Hepatocyte (in vitro differentiated cells): ENCODE measurements around the gene DNAJC8. TPM values are rescaled to one million over a fixed set of nuclear protein-coding genes. Genes with fewer than 3 reads are reported as not detected.

Experiments used
- DNase-seq: peaks from one replicate; pipeline ENCODE4 v3.0.0-alpha.2; 2016; ENCODE audit warnings: low spot score
- H2AFZ ChIP-seq: fragments of 200-600 bp; sonication (generic); 2 replicates; pipeline ENCODE4 v1.6.0; 2016; ENCODE audit warnings: antibody characterized with exemption, mild to moderate bottlenecking
- H3K27ac ChIP-seq: fragments of 200-600 bp; sonication (generic); 2 replicates; pipeline ENCODE4 v1.5.1; 2016; ENCODE audit warnings: mild to moderate bottlenecking
- H3K27me3 ChIP-seq: fragments of 200-600 bp; sonication (generic); 2 replicates; pipeline ENCODE4 v1.6.1; 2016
- H3K36me3 ChIP-seq: fragments of 200-600 bp; sonication (generic); replicated peaks from 2 replicates; pipeline ENCODE4 v1.5.1; 2016; ENCODE audit warnings: low read depth; ENCODE audit not compliant: insufficient read depth
- H3K4me1 ChIP-seq: fragments of 200-600 bp; sonication (generic); 2 replicates; pipeline ENCODE4 v1.5.1; 2016; ENCODE audit warnings: mild to moderate bottlenecking, moderate library complexity; ENCODE audit not compliant: insufficient read depth
- H3K4me2 ChIP-seq: fragments of 200-600 bp; sonication (generic); 2 replicates; pipeline ENCODE4 v1.6.0; 2016
- H3K4me3 ChIP-seq: fragments of 200-600 bp; sonication (generic); 2 replicates; pipeline ENCODE4 v1.5.1; 2016; ENCODE audit warnings: mild to moderate bottlenecking
- H3K79me2 ChIP-seq: fragments of 200-600 bp; sonication (generic); 2 replicates; pipeline ENCODE4 v1.6.0; 2017; ENCODE audit warnings: mild to moderate bottlenecking
- H3K9me2 ChIP-seq: fragments of 200-600 bp; sonication (generic); replicated peaks from 2 replicates; pipeline ENCODE4 v1.6.0; 2017; ENCODE audit warnings: mild to moderate bottlenecking; ENCODE audit not compliant: insufficient read depth
- H3K9me3 ChIP-seq: fragments of 200-600 bp; sonication (generic); 2 replicates; pipeline ENCODE4 v1.5.1; 2016; ENCODE audit warnings: low read depth, mild to moderate bottlenecking
- H4K20me1 ChIP-seq: fragments of 200-600 bp; sonication (generic); 2 replicates; pipeline ENCODE4 v1.6.0; 2016; ENCODE audit warnings: mild to moderate bottlenecking; ENCODE audit not compliant: insufficient read depth, poor library complexity, severe bottlenecking
- EZH2 ChIP-seq: fragments of 200-600 bp; sonication (generic); IDR thresholded peaks from 2 replicates; pipeline ENCODE4 v1.6.1; 2016; ENCODE audit warnings: antibody characterized with exemption, mild to moderate bottlenecking, borderline replicate concordance
- EZH2phosphoT487 ChIP-seq: fragments of 200-600 bp; sonication (generic); IDR thresholded peaks from one replicate; pipeline ENCODE4 v1.6.1; 2018; ENCODE audit warnings: antibody characterized with exemption, mild to moderate bottlenecking, low read depth, moderate library complexity; ENCODE audit not compliant: unreplicated experiment, severe bottlenecking
- WGBS: methylation state at CpG from one replicate; pipeline ENCODE4 v1.1.6; 2016; ENCODE audit warnings: low lambda C conversion rate; ENCODE audit errors: missing lambda C conversion rate; 5-methylcytosine and 5-hydroxymethylcytosine counted together
- polyA plus RNA-seq: library from polyadenylated mRNA; unstranded; fragments of >200 nt; fragmentation: Nextera tagmentation; extraction: Ambion mirVana; gene quantifications from 2 replicates; pipeline ENCODE4 v1.2.1, GENCODE V29; 2016
- total RNA-seq: library from RNA; depleted of rRNA; stranded (reverse); fragments of >200 nt; gene quantifications from 2 replicates; pipeline ENCODE4 v1.2.3, GENCODE V29; 2014
- TF ChIP-seq, protein P1 (sequence below): fragments of 200-600 bp; sonication (generic); IDR thresholded peaks from 2 replicates; pipeline ENCODE4 v1.5.1; 2016; ENCODE audit warnings: antibody characterized with exemption, mild to moderate bottlenecking; ENCODE audit not compliant: poor library complexity

DNAJC8 gene
- total and polyA plus RNA-seq, 2 experiments from 2014 or later: 79.5 to 112 TPM

GRCh38 chr1:28239004-28239403 is 6.2 kb upstream of the DNAJC8 start:
- DNase-seq: no peak
- Histone ChIP-seq H3K4me3 (no peak overlapping the region), H3K4me1 (peaks cover 13% of the 10 kb centered on the region), H3K79me2 (peaks cover 24% of the 10 kb centered on the region), H3K36me3 (no peaks in the 10 kb centered on the region), H3K9me2 (no peaks in the 10 kb centered on the region), H3K27me3 (no peaks in the 10 kb centered on the region), H3K4me2 (no peak overlapping the region), H2AFZ (no peak overlapping the region), H3K9me3 (no peaks in the 10 kb centered on the region), H3K27ac (no peak overlapping the region), H4K20me1 (peaks cover 3% of the 10 kb centered on the region)
- TF ChIP-seq EZH2: no peak
- no peak for TF ChIP-seq EZH2phosphoT487
- TF ChIP-seq, protein P1, sequence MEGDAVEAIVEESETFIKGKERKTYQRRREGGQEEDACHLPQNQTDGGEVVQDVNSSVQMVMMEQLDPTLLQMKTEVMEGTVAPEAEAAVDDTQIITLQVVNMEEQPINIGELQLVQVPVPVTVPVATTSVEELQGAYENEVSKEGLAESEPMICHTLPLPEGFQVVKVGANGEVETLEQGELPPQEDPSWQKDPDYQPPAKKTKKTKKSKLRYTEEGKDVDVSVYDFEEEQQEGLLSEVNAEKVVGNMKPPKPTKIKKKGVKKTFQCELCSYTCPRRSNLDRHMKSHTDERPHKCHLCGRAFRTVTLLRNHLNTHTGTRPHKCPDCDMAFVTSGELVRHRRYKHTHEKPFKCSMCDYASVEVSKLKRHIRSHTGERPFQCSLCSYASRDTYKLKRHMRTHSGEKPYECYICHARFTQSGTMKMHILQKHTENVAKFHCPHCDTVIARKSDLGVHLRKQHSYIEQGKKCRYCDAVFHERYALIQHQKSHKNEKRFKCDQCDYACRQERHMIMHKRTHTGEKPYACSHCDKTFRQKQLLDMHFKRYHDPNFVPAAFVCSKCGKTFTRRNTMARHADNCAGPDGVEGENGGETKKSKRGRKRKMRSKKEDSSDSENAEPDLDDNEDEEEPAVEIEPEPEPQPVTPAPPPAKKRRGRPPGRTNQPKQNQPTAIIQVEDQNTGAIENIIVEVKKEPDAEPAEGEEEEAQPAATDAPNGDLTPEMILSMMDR: no peak
- 47% methylated on average over 2 of the region's 2 CpGs for WGBS

- Histone ChIP-seq H3K9me3 (no peaks in the 10 kb centered on the region), H3K36me3 (no peaks in the 10 kb centered on the region), H4K20me1 (peaks cover 3% of the 10 kb centered on the region), H3K27ac (peak overlapping the region; percentile 89), H3K4me2 (peak overlapping the region; percentile 92), H3K79me2 (peaks cover 41% of the 10 kb centered on the region), H3K4me3 (peak overlapping the region; percentile 65), H2AFZ (peak overlapping the region; percentile 54), H3K9me2 (no peaks in the 10 kb centered on the region), H3K4me1 (peaks cover 11% of the 10 kb centered on the region), H3K27me3 (no peaks in the 10 kb centered on the region)
- TF ChIP-seq EZH2phosphoT487: no peak
- TF ChIP-seq EZH2: no peak
- TF ChIP-seq, protein P1: no peak
- WGBS: 10% methylated on average over 20 of the region's 20 CpGs
- no peak for DNase-seq
These were observed 4.0 kb upstream of the DNAJC8 start for GRCh38 chr1:28236656-28237322.

DNA sequence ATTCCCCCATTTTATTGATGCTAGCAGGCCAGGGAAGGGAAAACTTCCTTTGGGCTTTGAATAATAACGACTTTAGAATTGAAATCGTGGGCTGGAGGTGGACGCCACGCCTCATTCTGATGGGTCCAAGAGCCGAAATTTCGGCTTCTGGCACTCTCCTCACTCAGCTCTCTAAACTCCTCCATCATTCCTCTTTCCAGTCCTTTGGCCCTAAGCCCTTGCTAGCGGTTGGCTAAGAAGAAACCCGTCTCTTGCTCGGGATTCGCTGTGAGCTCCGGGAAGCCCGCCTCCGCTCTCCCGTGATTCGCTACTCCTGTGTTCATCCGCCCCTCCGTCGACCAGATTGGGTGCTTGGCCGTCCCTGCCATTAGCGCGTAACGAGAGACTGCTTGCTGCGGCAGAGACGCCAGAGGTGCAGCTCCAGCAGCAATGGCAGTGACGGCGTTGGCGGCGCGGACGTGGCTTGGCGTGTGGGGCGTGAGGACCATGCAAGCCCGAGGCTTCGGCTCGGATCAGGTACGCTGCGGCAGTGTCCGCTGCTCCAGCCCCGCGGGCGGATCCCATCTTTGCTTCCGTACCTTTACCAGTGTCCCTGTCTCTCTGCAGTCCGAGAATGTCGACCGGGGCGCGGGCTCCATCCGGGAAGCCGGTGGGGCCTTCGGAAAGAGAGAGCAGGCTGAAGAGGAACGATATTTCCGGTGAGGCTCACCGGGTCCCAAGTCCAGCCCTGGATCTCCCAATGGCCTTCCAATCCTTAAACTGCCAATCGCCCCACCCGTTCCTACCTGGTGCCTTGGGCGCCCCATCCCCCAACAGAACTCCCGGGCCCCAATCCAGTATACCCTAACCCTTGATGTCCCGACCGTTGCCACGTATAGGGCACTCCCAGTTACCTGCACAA is 3.2 kb upstream of the DNAJC8 start, which contains the start of gene ATP5IF1:
Gene ATP5IF1 (plus strand): TSS at position 370 of the 901 bp plus-strand sequence. CDS start 60 bp downstream, at position 430.
- Histone ChIP-seq H3K27ac (peak within 1 kb of the TSS; percentile 89), H3K79me2 (peaks cover 49% of the 10 kb centered on the region), H2AFZ (peak within 1 kb of the TSS; percentile 73)

More for the DNA sequence above, 3.2 kb upstream of the DNAJC8 start, which contains the start of gene ATP5IF1:
- peak within 1 kb of the TSS; percentile 65 for H3K4me3 ChIP-seq
- H3K36me3 ChIP-seq: no peaks in the 10 kb centered on the region
- H3K4me2 ChIP-seq: peak within 1 kb of the TSS; percentile 92
- no peaks in the 10 kb centered on the region for H3K27me3 ChIP-seq
- peak; percentile 98 for DNase-seq
- H4K20me1 ChIP-seq: peaks cover 3% of the 10 kb centered on the region
- H3K9me2 ChIP-seq: no peaks in the 10 kb centered on the region
- WGBS: under 1% methylated on average over 60 of the region's 60 CpGs
- H3K4me1 ChIP-seq: peaks cover 13% of the 10 kb centered on the region
- TF ChIP-seq, protein P1: no peak
- no peak for TF ChIP-seq EZH2
- no peak for TF ChIP-seq EZH2phosphoT487
- H3K9me3 ChIP-seq: no peaks in the 10 kb centered on the region
